HepG2 (cell line): ENCODE data around the gene ASB5. TPM values are rescaled to one million over a fixed set of nuclear protein-coding genes. Genes with fewer than 3 reads are reported as not detected.
A peak's percentile ranks its signal among the peaks of the same experiment; 100 is the strongest.

Source experiments
- ATAC-seq: fragments of 200-7000 bp; cut with Tn5 transposase; 3 replicates; pipeline ENCODE4 v1.9.1; 2020; ENCODE audit warnings: mild to moderate bottlenecking, moderate library complexity
- BruUV-seq: library from RNA; stranded (reverse); fragments of 400-500 nt; replicated peaks from 2 replicates; lab custom pipeline; 2021; lab: Mats Ljungman, UMichigan
- CTCF ChIA-PET: fragments of 300-600 bp; formaldehyde crosslinking; extraction: SDS; loops from one replicate; lab custom pipeline; 2021; ENCODE audit warnings: low total read pairs, inconsistent platforms, low intra/inter-chr PET ratio; lab: Yijun Ruan, JAX
- POLR2A ChIA-PET: fragments of 350-600 bp; sonication (Branson Sonifier 250); formaldehyde crosslinking; loops from one replicate; lab custom pipeline; 2020; ENCODE audit warnings: antibody characterized with exemption, inconsistent platforms; lab: Yijun Ruan, JAX
- DNase-seq: peaks from one replicate; pipeline ENCODE4 v3.0.0-alpha.2; 2015; ENCODE audit warnings: low spot score
- FAIRE-seq: peaks from 3 replicates; lab custom pipeline; 2011; peaks lifted over from hg19 to GRCh38; lab: Jason Lieb, UNC
- H2AFZ ChIP-seq: one replicate; pipeline ENCODE4 v1.6.1; 2011; ENCODE audit warnings: low read length, inconsistent platforms
- H3K27ac ChIP-seq: fragments of 300-600 bp; 3 replicates; pipeline ENCODE4 v1.8.0; 2011; ENCODE audit warnings: mixed run types, mild to moderate bottlenecking, mixed read lengths, low read length, inconsistent platforms; ENCODE audit not compliant: insufficient read depth; ENCODE audit errors: extremely low read length
- H3K27me3 ChIP-seq, 2 experiments: fragments of 200-600 bp in 1 of 2; 2 replicates in 1 of 2; 3 replicates in 1 of 2; pipeline versions ENCODE4 v1.6.0 to v1.8.0; 2011; ENCODE audit warnings: low read length in 2 of 2, mild to moderate bottlenecking in 2 of 2, moderate library complexity in 2 of 2, inconsistent platforms in 1 of 2; ENCODE audit not compliant: insufficient read depth in 2 of 2, control insufficient read depth in 1 of 2
- H3K36me3 ChIP-seq, 2 experiments: fragments of 200-600 bp in 1 of 2; replicated peaks in 1 of 2; 2 replicates in 1 of 2; 3 replicates in 1 of 2; pipeline versions ENCODE4 v1.5.1 to v1.8.0; 2011; ENCODE audit warnings: low read length in 2 of 2, inconsistent platforms in 1 of 2; ENCODE audit not compliant: insufficient read depth in 2 of 2, control insufficient read depth in 1 of 2
- H3K4me1 ChIP-seq: 2 replicates; pipeline ENCODE4 v1.5.1; 2012; ENCODE audit warnings: low read length, inconsistent platforms; ENCODE audit not compliant: insufficient read depth
- H3K4me2 ChIP-seq: 2 replicates; pipeline ENCODE4 v1.6.0; 2011; ENCODE audit warnings: low read depth, low read length, inconsistent platforms
- H3K4me3 ChIP-seq, 3 experiments: fragments of 200-600 bp in 1 of 3; sonication (generic), shearing (Covaris generic) in 1 of 3; replicated peaks in 1 of 3; 2 replicates each; pipeline ENCODE4 v1.5.1; 2011 to 2016; ENCODE audit warnings: low read length in 3 of 3, inconsistent platforms in 2 of 3, low read depth in 2 of 3, mild to moderate bottlenecking in 2 of 3, control low read depth in 1 of 3, mixed read lengths in 1 of 3; ENCODE audit not compliant: insufficient read depth in 1 of 3
- H3K79me2 ChIP-seq: one replicate; pipeline ENCODE4 v1.6.1; 2011; ENCODE audit warnings: low read length, inconsistent platforms; ENCODE audit not compliant: insufficient read depth
- H3K9ac ChIP-seq: 2 replicates; pipeline ENCODE4 v1.6.0; 2011; ENCODE audit warnings: mild to moderate bottlenecking, low read depth, low read length, inconsistent platforms; ENCODE audit not compliant: insufficient read depth
- H3K9me3 ChIP-seq: 2 replicates; pipeline ENCODE4 v1.5.1; 2012; ENCODE audit warnings: mild to moderate bottlenecking, low read length
- H4K20me1 ChIP-seq: 2 replicates; pipeline ENCODE4 v1.6.0; 2011; ENCODE audit warnings: inconsistent platforms, mild to moderate bottlenecking, low read length, moderate library complexity; ENCODE audit not compliant: insufficient read depth
- CHD2 ChIP-seq: IDR thresholded peaks from 2 replicates; pipeline ENCODE4 v1.6.1; 2011; ENCODE audit warnings: low read depth, low read length, improper control_type of control experiment
- FOSL2 ChIP-seq: sonication (generic); formaldehyde crosslinking; IDR thresholded peaks from 2 replicates; pipeline ENCODE4 v1.4.0; 2020; ENCODE audit warnings: missing genetic modification reagents
- KDM6A ChIP-seq: IDR thresholded peaks from 2 replicates; pipeline ENCODE4 v1.6.1; 2016; ENCODE audit warnings: low read depth
- MTA3 ChIP-seq: sonication (generic); formaldehyde crosslinking; IDR thresholded peaks from 2 replicates; pipeline ENCODE4 v1.4.0; 2020; ENCODE audit warnings: missing genetic modification reagents
- NR2F1 ChIP-seq, 2 experiments: fragments of 450-650 bp in 1 of 2; formaldehyde crosslinking in 1 of 2; IDR thresholded peaks; 2 replicates each; pipeline versions ENCODE4 v1.5.0 to v1.6.1; 2016 to 2020; ENCODE audit warnings: mild to moderate bottlenecking in 1 of 2, missing compliant biosample characterization in 1 of 2, missing genetic modification reagents in 1 of 2, moderate library complexity in 1 of 2
- PRDM4 ChIP-seq: sonication (generic); formaldehyde crosslinking; IDR thresholded peaks from 2 replicates; pipeline ENCODE4 v1.9.0; 2021; ENCODE audit warnings: missing genetic modification reagents, borderline replicate concordance
- PRMT3 ChIP-seq: sonication (generic); formaldehyde crosslinking; IDR thresholded peaks from 2 replicates; pipeline ENCODE4 v1.8.1; 2022; ENCODE audit warnings: low read depth, mild to moderate bottlenecking, moderate library complexity, missing genetic modification reagents, borderline replicate concordance
- ZFP1 ChIP-seq: IDR thresholded peaks from 2 replicates; pipeline ENCODE4 v1.6.1; 2016
- ZNF260 ChIP-seq: sonication (generic); formaldehyde crosslinking; IDR thresholded peaks from 2 replicates; pipeline ENCODE4 v1.4.0; 2020; ENCODE audit warnings: missing genetic modification reagents, low read depth, mild to moderate bottlenecking, borderline replicate concordance
- ZNF605 ChIP-seq: sonication (generic); formaldehyde crosslinking; IDR thresholded peaks from 2 replicates; pipeline ENCODE4 v1.8.0; 2022; ENCODE audit warnings: mild to moderate bottlenecking, missing genetic modification reagents
- ZNF713 ChIP-seq: sonication (generic); formaldehyde crosslinking; IDR thresholded peaks from 2 replicates; pipeline ENCODE4 v1.4.0; 2020; ENCODE audit warnings: mild to moderate bottlenecking, missing genetic modification reagents
- ZNF816 ChIP-seq: sonication (generic); formaldehyde crosslinking; IDR thresholded peaks from 2 replicates; pipeline ENCODE4 v1.8.0; 2022; ENCODE audit warnings: missing genetic modification reagents, mild to moderate bottlenecking, borderline replicate concordance
- ZNF879 ChIP-seq: sonication (generic); formaldehyde crosslinking; IDR thresholded peaks from 2 replicates; pipeline ENCODE4 v1.8.1; 2023; ENCODE audit warnings: missing genetic modification reagents
- ZSCAN29 ChIP-seq: sonication (generic); formaldehyde crosslinking; conservative IDR thresholded peaks from 2 replicates; pipeline ENCODE4 v1.4.0; 2020; ENCODE audit warnings: mild to moderate bottlenecking, missing genetic modification reagents
- ZXDC ChIP-seq: sonication (generic); formaldehyde crosslinking; IDR thresholded peaks from 2 replicates; pipeline ENCODE4 v1.5.0; 2020; ENCODE audit warnings: mild to moderate bottlenecking, missing genetic modification reagents
- WGBS: methylation state at CpG from one replicate; pipeline ENCODE4 v1.1.6; 2017; ENCODE audit warnings: low lambda C conversion rate; 5-methylcytosine and 5-hydroxymethylcytosine counted together
- in situ Hi-C: cut with HindIII; loops from 2 replicates; pipeline ENCODE4 v1.10.0; 2017; ENCODE audit warnings: low pct_unique_long_range_greater_than_20kb; ENCODE audit not compliant: extremely low pct_ligation_motif_present
- intact Hi-C: fragments of 100-400 bp; cut with micrococcal nuclease; formaldehyde crosslinking; loops from one replicate; pipeline ENCODE4 v1.10.0; 2022; ENCODE audit not compliant: unreplicated experiment
- polyA plus RNA-seq, 8 experiments: library from polyadenylated mRNA; depleted of rRNA in 3 of 8; stranded (reverse) in 7 of 8; unstranded in 1 of 8; fragments of >200 nt; fragmentation: Illumina TruSeq in 4 of 8; extraction: Trizol in 4 of 8; gene quantifications; 2 replicates each; pipeline versions ENCODE4 v1.2.1 to v1.2.3, GENCODE V29; 2011 to 2016; ENCODE audit warnings: low read depth in 4 of 8, missing spikeins in 1 of 8, mixed read lengths in 1 of 8; ENCODE audit not compliant: insufficient read depth in 1 of 8
- total RNA-seq, 5 experiments: library from RNA; depleted of rRNA; stranded (reverse); fragments of >200 nt; fragmentation: Illumina TruSeq; extraction: Trizol; gene quantifications; 2 replicates each; pipeline ENCODE4 v1.2.3, GENCODE V29; 2016; ENCODE audit warnings: low read depth in 1 of 5

Gene ASB5
- total and polyA plus RNA-seq, 2 of the 13 experiments (the other 11 are each of a cell fraction or from before 2014, with no cell fraction given): not detected

GRCh38 chr4:176270669-176271068, 1.6 kb upstream of the ASB5 start:
- Histone ChIP-seq H3K4me2 (no peak overlapping the region), H3K36me3 (no peaks in the 10 kb centered on the region), H2AFZ (no peak overlapping the region), H3K27ac (no peak overlapping the region), H3K79me2 (no peaks in the 10 kb centered on the region), H4K20me1 (no peaks in the 10 kb centered on the region), H3K4me1 (no peaks in the 10 kb centered on the region), H3K27me3 (no peaks in the 10 kb centered on the region; a peak in 2 of 5 replicates), H3K9ac (no peak overlapping the region), H3K9me3 (no peaks in the 10 kb centered on the region), H3K4me3 (no peak overlapping the region)
- CTCF ChIA-PET: no interaction called here
- intact Hi-C loops: no loop called here
- no peak; the same call in 2 of the 3 replicates for ATAC-seq
- BruUV-seq: no TSS peak
- peak; percentile 20 for DNase-seq
- FAIRE-seq: no peak
- POLR2A ChIA-PET: no interaction called here
- 12% methylated on average over 5 of the region's 5 CpGs for WGBS
- TF ChIP-seq PRDM4 (no peak), FOSL2 (0 out of 2 replicates have a peak, but pooled peaks have one; percentile 14)
- in situ Hi-C loops: no loop called here

- FAIRE-seq: no peak
- ATAC-seq: no peak
- no peaks in the 10 kb centered on the region for H3K79me2 ChIP-seq
- no peak overlapping the region for H3K4me2 ChIP-seq
- no peak overlapping the region for H3K4me3 ChIP-seq
- H3K27me3 ChIP-seq: no peaks in the 10 kb centered on the region; a peak in 2 of 5 replicates
- no TSS peak for BruUV-seq
- intact Hi-C loops (no loop called here), in situ Hi-C loops (no loop called here)
- TF ChIP-seq ZNF879 (no peak), ZNF816 (CRISPR knock-in tag) (no peak), MTA3 (no peak), ZXDC (no peak), ZNF713 (CRISPR knock-in tag) (no peak), KDM6A (CRISPR knock-in tag) (no peak), ZNF605 (CRISPR knock-in tag) (no peak), CHD2 (no peak), NR2F1 (CRISPR knock-in tag; IDR thresholded peaks at IDR 0.05) (no peak), PRMT3 (CRISPR knock-in tag) (no peak), ZFP1 (CRISPR knock-in tag) (no peak), ZNF260 (CRISPR knock-in tag) (no peak), ZSCAN29 (no peak)
- no peaks in the 10 kb centered on the region for H4K20me1 ChIP-seq
- H3K36me3 ChIP-seq: no peaks in the 10 kb centered on the region
- CTCF ChIA-PET: no interaction called here
- no peak for DNase-seq
- no peak overlapping the region for H3K9ac ChIP-seq
- H2AFZ ChIP-seq: no peak overlapping the region
- 70% methylated on average over 2 of the region's 2 CpGs for WGBS
- POLR2A ChIA-PET: no interaction called here
- no peaks in the 10 kb centered on the region for H3K9me3 ChIP-seq
- no peaks in the 10 kb centered on the region for H3K4me1 ChIP-seq
- H3K27ac ChIP-seq: no peak overlapping the region
Observed at GRCh38 chr4:176266026-176266425, 3.0 kb downstream of the ASB5 start.
